NCI-H128 (cell line): ENCODE data around the gene FMO3.

Experiments
- DNase-seq: peaks from one replicate; lab custom pipeline; 2025; ENCODE audit not compliant: unreplicated experiment; lab: John Stamatoyannopoulos, UW

Gene FMO3

GRCh38 chr1:171090604-171091003 lies at the start of gene FMO3:
TSS of gene FMO3 (plus strand) at chr1:171090905. CDS start at chr1:171092659, 1,754 bp downstream.
- no peak for DNase-seq

- no peak for DNase-seq
Observed at GRCh38 chr1:171048014-171048413, 42.7 kb upstream of the FMO3 start.

DNA sequence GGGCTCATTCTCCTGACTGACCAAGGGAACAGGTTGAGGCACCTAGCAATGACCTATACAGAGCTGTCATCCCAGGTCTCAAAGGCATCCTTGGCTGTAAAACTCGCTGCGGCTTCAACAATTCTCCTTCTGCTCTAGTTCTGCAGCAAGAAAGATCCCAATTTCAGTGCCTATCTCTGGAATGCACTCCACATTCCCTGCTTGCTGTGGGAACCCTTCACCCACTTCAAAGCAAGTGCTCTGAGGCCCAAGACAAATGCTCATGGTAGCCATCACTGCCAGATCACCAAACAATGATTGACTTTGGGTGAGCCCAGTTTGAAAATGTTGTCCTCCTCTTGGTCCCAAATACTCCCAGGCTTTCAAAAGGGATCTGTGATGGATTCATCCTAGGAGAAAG lies 37.7 kb upstream of the FMO3 start:
- no peak for DNase-seq

DNA sequence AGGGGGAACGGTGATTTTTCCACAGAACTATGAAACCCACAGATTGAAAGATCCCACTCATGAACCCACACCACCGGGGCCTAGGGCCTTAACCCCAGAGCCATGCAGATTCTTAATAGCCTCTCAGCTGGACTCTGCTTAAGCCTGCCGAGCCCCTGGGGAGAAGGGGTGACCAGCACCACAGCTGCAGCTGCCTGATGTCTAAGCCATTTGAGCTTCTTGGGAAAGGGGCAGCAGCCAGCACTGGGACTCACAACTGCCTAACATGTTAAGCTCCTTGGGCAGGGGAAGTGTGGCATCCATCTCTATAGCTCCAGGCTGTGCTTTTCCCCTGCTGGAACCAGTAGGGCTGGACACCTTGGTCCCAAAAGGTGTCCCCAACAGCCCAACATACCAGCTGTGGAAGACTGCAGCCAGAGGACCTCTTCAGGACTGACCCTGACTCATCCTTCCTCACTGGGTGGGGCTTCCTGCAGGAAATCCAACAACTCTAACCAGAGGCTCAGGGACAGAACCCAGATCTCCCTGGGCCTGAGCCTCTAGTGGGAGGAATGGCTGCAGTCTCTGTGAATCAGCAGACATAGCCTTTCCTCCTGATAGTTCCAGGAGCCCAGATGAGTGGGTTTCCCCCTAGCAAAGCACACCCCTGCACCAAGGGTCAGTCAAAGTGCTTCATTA lies 34.6 kb upstream of the FMO3 start:
- DNase-seq = no peak

DNA sequence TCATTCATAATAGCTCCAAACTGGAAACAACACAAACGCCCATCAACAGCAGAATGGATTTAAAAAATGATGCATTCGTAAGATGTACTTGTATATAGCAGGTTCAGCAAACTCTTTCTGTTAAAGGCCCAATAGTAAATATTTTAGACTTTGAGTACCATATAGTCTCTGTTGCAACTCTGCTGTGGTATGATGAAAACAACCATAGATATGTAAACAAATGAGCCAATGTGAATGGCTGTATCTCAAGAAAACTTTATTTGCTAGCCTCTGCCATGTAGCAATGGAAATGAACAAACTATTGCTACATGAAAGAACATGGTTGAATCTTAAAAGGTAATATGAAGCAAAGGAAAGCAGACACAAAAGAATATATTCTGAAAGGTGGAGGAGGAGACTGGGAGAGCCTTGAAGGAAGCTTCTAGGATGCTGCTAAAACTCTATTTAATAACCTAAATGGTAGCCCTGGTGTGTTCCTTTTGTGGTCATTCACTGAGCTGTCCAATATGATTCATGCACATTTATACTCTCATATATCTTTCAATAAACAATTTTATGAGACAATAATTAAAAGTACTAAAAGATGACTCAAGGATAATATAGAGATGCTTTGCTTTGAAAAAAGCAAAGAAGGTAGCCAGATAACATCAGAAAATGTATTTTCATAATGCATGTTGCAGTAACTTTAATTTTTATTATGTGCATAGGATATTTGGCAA lies 29.1 kb upstream of the FMO3 start:
- no peak for DNase-seq

DNA sequence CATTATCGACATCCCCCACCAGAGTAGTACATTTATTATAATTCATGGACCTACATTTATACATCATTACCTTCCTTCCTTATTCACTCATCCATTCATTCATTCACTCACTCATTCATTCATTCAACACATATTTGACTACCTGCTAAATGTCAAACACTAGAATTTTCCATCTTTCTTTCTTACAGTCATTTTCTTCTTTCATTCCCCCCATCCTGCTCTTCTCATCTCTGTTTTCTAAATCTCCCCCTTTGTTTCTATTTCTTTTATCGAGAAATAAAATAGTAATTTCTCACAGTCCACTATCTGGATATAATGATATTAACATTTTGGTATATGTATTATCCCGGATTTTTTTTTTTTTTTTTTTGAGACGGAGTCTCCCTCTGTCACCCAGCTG lies 27.8 kb upstream of the FMO3 start:
- no peak for DNase-seq

DNA sequence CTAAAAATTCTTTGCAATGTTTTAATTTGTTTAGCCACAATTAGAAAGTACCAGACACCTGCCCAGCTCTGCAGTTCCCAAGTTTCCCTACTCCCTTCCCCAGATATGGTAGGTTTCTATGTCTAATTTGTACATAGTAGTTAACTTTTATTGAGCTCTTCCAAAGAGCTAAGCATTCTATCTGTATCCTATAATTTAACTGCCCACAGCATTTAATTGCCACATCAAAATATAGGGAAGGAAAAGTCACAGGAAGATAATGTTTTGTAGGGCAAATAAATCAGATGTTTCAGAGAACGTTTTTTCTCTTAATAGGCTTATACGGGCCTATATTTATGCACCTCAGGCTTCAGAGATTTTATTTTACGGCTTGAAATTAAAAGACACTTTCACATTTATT lies 15.7 kb upstream of the FMO3 start:
- no peak for DNase-seq

GRCh38 chr1:171081314-171081753 lies 9.4 kb upstream of the FMO3 start:
- DNase-seq = no peak

GRCh38 chr1:171081763-171082201 lies 8.9 kb upstream of the FMO3 start:
- no peak for DNase-seq

DNA sequence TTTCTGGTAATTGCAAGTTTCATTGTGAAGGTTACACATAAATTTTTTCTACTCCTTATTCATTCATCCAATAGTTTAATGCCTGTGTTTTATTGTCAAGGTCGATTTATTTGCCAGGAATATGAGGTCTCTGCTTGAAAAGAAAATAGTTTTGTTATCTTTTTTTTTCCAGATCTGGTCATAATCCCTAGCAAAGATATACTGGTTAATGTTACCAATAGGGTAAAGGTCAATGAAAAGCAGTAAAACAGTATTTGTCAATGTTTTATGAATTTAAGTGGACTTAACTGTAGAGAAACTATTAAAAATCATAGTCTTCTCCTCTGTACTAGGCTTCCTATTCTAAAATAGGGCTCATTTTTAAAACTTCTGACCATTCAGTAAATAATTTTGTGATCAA lies 8.1 kb upstream of the FMO3 start:
- no peak for DNase-seq

GRCh38 chr1:171083222-171083621 lies 7.5 kb upstream of the FMO3 start:
- DNase-seq = no peak

GRCh38 chr1:171084091-171084490 lies 6.6 kb upstream of the FMO3 start:
- DNase-seq = no peak

GRCh38 chr1:171084870-171085269 lies 5.8 kb upstream of the FMO3 start:
- DNase-seq = no peak

GRCh38 chr1:171087896-171088295 lies 2.8 kb upstream of the FMO3 start:
- DNase-seq = no peak

- no peak for DNase-seq
Observed at GRCh38 chr1:171103862-171104261, 13.2 kb downstream of the FMO3 start.

- DNase-seq = no peak
Observed at GRCh38 chr1:171107262-171107940, 16.7 kb downstream of the FMO3 start.

DNA sequence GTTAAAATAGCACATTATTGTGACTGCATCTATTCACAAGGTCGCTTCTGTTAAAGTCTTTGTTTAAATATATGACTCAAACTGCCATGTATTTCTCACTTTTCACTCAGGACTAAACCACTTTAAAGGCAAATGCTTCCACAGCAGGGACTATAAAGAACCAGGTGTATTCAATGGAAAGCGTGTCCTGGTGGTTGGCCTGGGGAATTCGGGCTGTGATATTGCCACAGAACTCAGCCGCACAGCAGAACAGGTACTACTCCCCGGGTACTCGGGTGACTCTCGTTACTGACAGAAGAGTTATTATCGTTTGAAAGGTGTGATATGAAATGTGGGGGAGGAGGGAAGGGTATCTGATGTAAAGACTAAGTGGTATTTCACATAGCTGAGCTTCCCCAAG lies 17.3 kb downstream of the FMO3 start:
- DNase-seq = no peak

- DNase-seq = no peak
Observed at GRCh38 chr1:171109966-171110365, 19.3 kb downstream of the FMO3 start.

- no peak for DNase-seq
Observed at GRCh38 chr1:171110621-171111326, 20.1 kb downstream of the FMO3 start.

- no peak for DNase-seq
Observed at GRCh38 chr1:171112119-171112518, 21.4 kb downstream of the FMO3 start.

GRCh38 chr1:171113382-171113781 lies 22.7 kb downstream of the FMO3 start:
- DNase-seq = no peak
